Mammary epithelial cell (primary cell): ENCODE measurements around the gene ITGB1BP1.

ENCODE experiments used
- CTCF ChIP-seq, 2 donors: IDR thresholded peaks in 1 of 2; conservative IDR thresholded peaks in 1 of 2; 2 replicates each; pipeline ENCODE4 v1.5.1; 2011 to 2012; ENCODE audit warnings: inconsistent platforms in 2 of 2, low read length in 2 of 2, mild to moderate bottlenecking in 2 of 2, control low read depth in 1 of 2, low read depth in 1 of 2; ENCODE audit not compliant: insufficient read depth in 1 of 2; ENCODE audit errors: extremely low read depth in 1 of 2
- EZH2 ChIP-seq: IDR thresholded peaks from 2 replicates; pipeline ENCODE4 v1.6.1; 2012; ENCODE audit warnings: low read length, inconsistent platforms, borderline replicate concordance

GRCh38 chr2:9471206-9471605, 47.9 kb upstream of the ITGB1BP1 start:
- TF ChIP-seq EZH2, result no peak
- TF ChIP-seq CTCF (conservative IDR thresholded peaks at IDR 0.05 in 1 of 2, IDR thresholded peaks at IDR 0.05 in 1 of 2; ENCODE audit: extremely low read depth in 1 of 2, insufficient read depth in 1 of 2, low read depth in 1 of 2, low read length in 2 of 2), result no peak
